Forelimb muscle (tissue), 1 donor: ENCODE measurements around the gene HTR2B. TPM values are rescaled to one million over a fixed set of nuclear protein-coding genes. Genes with fewer than 3 reads are reported as not detected.
"Not testable (repeated sequence)": the region's sequence is repeated elsewhere in the genome, so short reads cannot be mapped to it uniquely, and the experiment has no call there.

Experiments used
- DNase-seq: peaks from one replicate; pipeline ENCODE4 v3.0.0-alpha.2; 2013; ENCODE audit warnings: low read depth
- polyA plus RNA-seq: library from polyadenylated mRNA; unstranded; fragments of 120-200 nt; gene quantifications from one replicate; pipeline ENCODE4 v1.2.1, GENCODE V29; 2013; ENCODE audit not compliant: insufficient read length

HTR2B gene
- polyA plus RNA-seq, 1 donor: 0.11 TPM

- DNase-seq: no peak
Observed at GRCh38 chr2:231093933-231094332, 30.9 kb downstream of the HTR2B start.

DNA sequence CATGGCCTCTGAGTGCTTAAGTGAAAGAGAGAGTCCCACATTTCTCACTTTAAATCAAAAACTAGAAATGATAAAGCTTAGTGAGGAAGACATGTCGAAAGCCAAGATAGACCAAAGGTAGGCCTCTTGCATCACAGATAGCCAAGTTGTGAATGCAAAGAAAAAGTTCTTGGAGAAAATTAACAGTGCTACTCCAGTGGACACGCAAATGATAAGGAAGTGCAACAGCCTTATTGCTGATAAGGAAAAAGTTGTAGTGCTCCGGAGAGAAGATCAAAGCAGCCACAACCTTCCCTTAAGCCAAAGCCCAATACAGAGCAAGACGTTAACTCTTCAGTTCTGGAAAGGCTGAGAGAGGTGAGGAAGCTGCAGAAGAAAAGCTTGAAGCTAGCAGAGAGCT, 36.1 kb downstream of the HTR2B start:
- no peak for DNase-seq

- DNase-seq: no peak
Observed at GRCh38 chr2:231084565-231084964, 40.3 kb downstream of the HTR2B start.

- DNase-seq: no peak
Observed at GRCh38 chr2:231069379-231070054, 55.3 kb downstream of the HTR2B start.

DNA sequence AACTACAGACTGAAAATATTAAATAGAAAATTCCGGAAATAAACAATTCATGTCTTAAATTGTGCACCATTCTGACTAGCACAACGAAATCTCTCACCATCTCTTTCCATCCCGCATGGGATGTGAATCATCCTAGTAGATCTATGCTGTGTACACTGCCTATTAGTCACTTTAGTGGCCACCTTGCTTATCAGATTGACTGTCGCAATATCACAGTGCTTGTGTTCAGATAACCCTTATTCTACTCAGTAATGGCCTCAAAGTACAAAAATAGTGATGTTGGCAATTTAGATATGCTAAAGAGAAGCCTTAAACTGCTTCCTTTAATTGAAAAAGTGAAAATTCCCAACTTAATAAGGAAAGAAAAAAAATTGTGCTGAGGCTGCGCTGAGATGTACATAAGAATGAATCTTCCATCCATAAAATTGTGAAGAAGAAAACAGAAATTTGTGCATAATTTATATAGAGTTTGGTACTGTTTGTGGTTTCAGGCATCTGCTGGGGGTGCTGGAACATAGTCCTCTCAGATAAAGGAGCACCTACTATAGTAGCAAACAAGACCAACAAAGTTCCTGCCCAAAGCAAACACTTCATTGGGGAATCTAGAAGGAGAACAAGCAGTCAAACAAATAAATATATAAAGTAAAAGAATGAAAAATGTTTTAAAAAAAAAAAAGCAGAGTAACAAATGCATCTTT, 56.2 kb downstream of the HTR2B start:
- no peak for DNase-seq

GRCh38 chr2:231067531-231067930, 57.3 kb downstream of the HTR2B start:
- not testable (repeated sequence) for DNase-seq

DNA sequence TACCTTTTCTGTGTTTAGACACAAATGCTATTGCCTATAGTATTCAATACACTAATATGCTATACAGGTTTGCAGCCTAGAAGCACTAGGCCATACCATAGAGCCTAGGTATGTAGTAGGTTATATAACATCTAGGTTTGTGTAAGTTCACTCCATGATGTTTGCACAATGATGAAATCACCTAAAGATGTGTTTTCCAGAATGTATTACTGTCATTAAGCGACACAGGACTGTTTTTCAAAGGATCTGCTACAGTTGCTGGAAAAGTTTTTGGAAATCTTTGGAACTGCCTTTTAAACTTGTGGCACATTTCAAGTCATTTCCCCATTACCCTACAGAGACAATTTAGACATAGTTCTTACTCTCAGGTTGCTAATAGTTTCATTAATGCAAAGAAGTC, 58.9 kb downstream of the HTR2B start:
- no peak for DNase-seq

GRCh38 chr2:231063347-231063746, 61.5 kb downstream of the HTR2B start:
- no peak for DNase-seq

DNA sequence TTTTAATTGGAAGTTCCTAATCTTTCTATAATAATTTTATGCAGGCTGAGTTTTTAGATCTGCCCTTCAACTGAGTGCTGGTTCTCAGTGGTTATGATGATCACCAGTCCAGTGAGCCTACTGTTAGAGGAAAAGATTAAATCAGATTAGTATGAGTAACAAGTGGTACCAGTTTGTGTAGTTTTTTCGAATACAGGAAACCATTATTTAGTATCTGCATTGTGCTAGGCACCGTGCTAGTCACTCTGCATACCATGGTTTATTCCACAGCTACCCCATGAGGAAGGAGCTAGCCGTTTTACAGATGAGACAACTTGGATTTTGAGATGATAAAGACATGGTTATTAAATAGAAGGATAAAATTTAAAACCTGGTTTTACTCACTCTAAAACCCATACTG, 62.1 kb downstream of the HTR2B start:
- DNase-seq: no peak

DNA sequence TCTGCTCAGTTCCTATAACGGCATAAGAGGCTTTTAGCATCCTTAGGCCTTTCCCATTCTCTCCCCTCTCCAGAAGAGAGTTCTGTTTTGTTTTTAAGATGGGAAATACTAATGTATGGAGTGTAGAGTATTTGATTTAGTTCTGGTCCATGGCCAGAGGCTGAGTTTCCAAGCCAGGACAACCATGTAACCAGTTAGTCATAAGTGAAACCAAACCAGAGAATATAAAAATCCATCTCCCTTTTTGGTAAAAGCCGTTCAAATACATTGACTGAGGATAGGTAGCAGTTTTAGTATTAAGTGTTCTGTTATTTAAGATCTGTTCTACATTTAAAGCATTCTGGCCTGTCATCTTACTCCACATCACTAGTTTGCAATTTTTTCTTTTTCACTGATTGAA, 65.1 kb downstream of the HTR2B start:
- no peak for DNase-seq

DNA sequence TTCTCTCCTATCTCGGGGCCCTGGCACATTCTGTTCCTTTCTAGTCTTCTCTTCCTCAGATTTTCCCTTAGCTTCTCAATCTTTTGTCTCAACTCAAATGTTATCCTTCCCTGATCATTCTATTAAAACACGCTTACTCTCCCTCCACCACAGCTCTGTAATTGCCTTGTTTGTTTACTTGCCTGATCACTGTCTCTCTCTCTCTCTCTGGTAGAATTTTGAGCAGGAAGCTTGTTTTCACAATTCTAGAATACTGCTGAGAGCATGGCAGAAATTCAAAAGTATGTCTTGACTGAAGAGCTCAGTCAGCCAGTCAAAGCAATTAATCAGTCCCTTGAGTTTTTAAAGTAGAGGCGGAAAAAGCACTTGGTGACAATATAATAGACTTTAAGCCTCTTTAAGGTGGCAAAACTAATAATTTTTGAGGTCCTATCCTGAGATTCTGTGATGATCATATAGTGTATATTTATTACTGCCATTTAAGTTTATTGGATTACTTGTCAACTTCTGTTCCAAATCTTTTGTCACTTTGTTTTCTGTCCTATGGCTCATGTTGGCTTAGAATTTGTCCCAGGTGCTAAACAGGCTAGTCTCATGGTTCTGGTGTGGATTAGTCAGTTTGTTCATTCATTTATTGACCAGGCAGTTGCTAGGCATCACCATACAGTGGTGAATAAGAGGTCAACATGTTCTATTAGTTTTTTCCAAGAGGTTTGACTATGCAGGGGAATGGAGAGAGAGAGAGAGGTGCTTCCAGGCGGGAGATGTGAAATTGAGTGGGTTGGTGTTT, 65.9 kb downstream of the HTR2B start:
- no peak for DNase-seq

Other genes starting within 250 kb of the HTR2B start
- gene GPR55, start 199.8 kb downstream of the HTR2B start, polyA plus RNA-seq: 0.04 TPM
- gene SPATA3, start 128.9 kb downstream of the HTR2B start, polyA plus RNA-seq: not detected
- 0.23 TPM for gene C2orf72, start 87.5 kb downstream of the HTR2B start, polyA plus RNA-seq
- 79.0 TPM for gene PSMD1, start 68.2 kb downstream of the HTR2B start, polyA plus RNA-seq
- gene ARMC9, start 73.6 kb upstream of the HTR2B start, polyA plus RNA-seq: 3.9 TPM